NAMALWA (cell line): ENCODE data around the gene AKR1C3.

Experiments
- DNase-seq: peaks from one replicate; pipeline ENCODE4 v3.0.0-alpha.2; 2015; ENCODE audit warnings: low spot score

Gene AKR1C3

GRCh38 chr10:5142199-5142598, 48.0 kb downstream of the AKR1C3 start:
- DNase-seq, result no peak

- no peak for DNase-seq
Observed at GRCh38 chr10:5143137-5143536, 48.9 kb downstream of the AKR1C3 start.

- DNase-seq, result no peak
Observed at GRCh38 chr10:5146920-5147254, 52.7 kb downstream of the AKR1C3 start.

- no peak for DNase-seq
Observed at GRCh38 chr10:5147255-5147980, 53.2 kb downstream of the AKR1C3 start.

GRCh38 chr10:5147981-5148677, 53.9 kb downstream of the AKR1C3 start:
- DNase-seq, result no peak

GRCh38 chr10:5148678-5149032, 54.4 kb downstream of the AKR1C3 start:
- DNase-seq, result no peak

GRCh38 chr10:5151076-5151475, 56.9 kb downstream of the AKR1C3 start:
- no peak for DNase-seq

GRCh38 chr10:5155951-5156350, 61.7 kb downstream of the AKR1C3 start:
- DNase-seq, result no peak
